Keratinocyte (primary cell): ENCODE data around the gene IL1RAP. TPM values are rescaled to one million over a fixed set of nuclear protein-coding genes. Genes with fewer than 3 reads are reported as not detected.

Experiments
- DNase-seq: peaks from one replicate; pipeline ENCODE4 v3.0.0-alpha.2; 2011; ENCODE audit warnings: low read depth, missing footprints, low spot score
- FAIRE-seq: peaks from 2 replicates; lab custom pipeline; 2011; peaks lifted over from hg19 to GRCh38; lab: Jason Lieb, UNC
- H2AFZ ChIP-seq: 2 replicates; pipeline ENCODE4 v1.6.0; 2012; ENCODE audit warnings: low read length, control low read depth, inconsistent platforms; ENCODE audit not compliant: control insufficient read depth
- H3K27ac ChIP-seq: 2 replicates; pipeline ENCODE4 v1.5.1; 2011; ENCODE audit warnings: low read length; ENCODE audit not compliant: control insufficient read depth, insufficient read depth
- H3K27me3 ChIP-seq: 3 replicates; pipeline ENCODE4 v1.6.0; 2011; ENCODE audit warnings: low read length; ENCODE audit not compliant: control insufficient read depth, insufficient read depth; ENCODE audit errors: extremely low read depth
- H3K36me3 ChIP-seq, 2 experiments: 2 replicates in 1 of 2; 3 replicates in 1 of 2; pipeline ENCODE4 v1.5.1; 2011; ENCODE audit warnings: low read length in 2 of 2, mild to moderate bottlenecking in 1 of 2; ENCODE audit not compliant: control insufficient read depth in 2 of 2, insufficient read depth in 2 of 2; ENCODE audit errors: extremely low read depth in 1 of 2
- H3K4me1 ChIP-seq: 3 replicates; pipeline ENCODE4 v1.5.1; 2011; ENCODE audit warnings: low read length; ENCODE audit not compliant: control insufficient read depth, insufficient read depth; ENCODE audit errors: extremely low read depth
- H3K4me2 ChIP-seq: 3 replicates; pipeline ENCODE4 v1.6.0; 2011; ENCODE audit warnings: low read depth, low read length; ENCODE audit not compliant: control insufficient read depth, insufficient read depth; ENCODE audit errors: extremely low read depth
- H3K4me3 ChIP-seq, 3 experiments: fragments of 200-600 bp in 1 of 3; sonication (generic) in 1 of 3; 2 replicates in 2 of 3; 3 replicates in 1 of 3; pipeline ENCODE4 v1.5.1; 2011 to 2016; ENCODE audit warnings: low read length in 3 of 3, mild to moderate bottlenecking in 3 of 3, control low read depth in 2 of 3, inconsistent platforms in 1 of 3, low read depth in 1 of 3, mixed read lengths in 1 of 3, mixed run types in 1 of 3, moderate library complexity in 1 of 3; ENCODE audit not compliant: control insufficient read depth in 2 of 3, insufficient read depth in 2 of 3; ENCODE audit errors: extremely low read depth in 1 of 3
- H3K79me2 ChIP-seq: 2 replicates; pipeline ENCODE4 v1.6.0; 2012; ENCODE audit warnings: low read length; ENCODE audit not compliant: control insufficient read depth, insufficient read depth
- H3K9ac ChIP-seq: 3 replicates; pipeline ENCODE4 v1.6.0; 2011; ENCODE audit warnings: low read length; ENCODE audit not compliant: control insufficient read depth, insufficient read depth; ENCODE audit errors: extremely low read depth
- H3K9me1 ChIP-seq: 3 replicates; pipeline ENCODE4 v1.6.0; 2011; ENCODE audit warnings: low read length; ENCODE audit not compliant: control insufficient read depth, insufficient read depth; ENCODE audit errors: extremely low read depth
- H3K9me3 ChIP-seq: 2 replicates; pipeline ENCODE4 v1.5.1; 2012; ENCODE audit warnings: low read depth, low read length; ENCODE audit not compliant: control insufficient read depth
- H4K20me1 ChIP-seq: 3 replicates; pipeline ENCODE4 v1.6.0; 2011; ENCODE audit warnings: low read length; ENCODE audit not compliant: control insufficient read depth, insufficient read depth; ENCODE audit errors: extremely low read depth
- CTCF ChIP-seq, 3 experiments: IDR thresholded peaks in 1 of 3; conservative IDR thresholded peaks in 1 of 3; optimal IDR thresholded peaks in 1 of 3; 2 replicates in 2 of 3; 3 replicates in 1 of 3; pipeline versions ENCODE3 to v1.5.1; 2011; ENCODE audit warnings: low read length in 3 of 3, mild to moderate bottlenecking in 3 of 3, moderate library complexity in 2 of 3, control low read depth in 1 of 3, inconsistent platforms in 1 of 3; ENCODE audit not compliant: insufficient read depth in 2 of 3; ENCODE audit errors: extremely low read depth in 1 of 3
- EZH2 ChIP-seq: IDR thresholded peaks from one replicate; pipeline ENCODE4 v1.6.1; 2012; ENCODE audit warnings: inconsistent platforms, mild to moderate bottlenecking, low read length, moderate library complexity
- dilution Hi-C: fragments of 300-500 bp; cut with MboI; formaldehyde crosslinking; loops from one replicate; pipeline ENCODE4 v1.7.0; 2020; ENCODE audit warnings: low sequenced_read_pairs; ENCODE audit not compliant: extremely low pct_ligation_motif_present
- polyA plus RNA-seq, 5 experiments: library from polyadenylated mRNA; depleted of rRNA in 3 of 5; stranded (reverse) in 3 of 5; stranded (forward) in 1 of 5; unstranded in 1 of 5; fragments of >200 nt; gene quantifications; 1 replicate in 1 of 5; 2 replicates in 3 of 5; 3 replicates in 1 of 5; pipeline versions ENCODE4 v1.2.1 to v1.2.3, GENCODE V29; 2011 to 2012; ENCODE audit warnings: missing spikeins in 2 of 5, low read depth in 1 of 5, low replicate concordance in 1 of 5

The IL1RAP gene
- polyA plus RNA-seq, 1 donor (not counting 4 experiments of a cell fraction or from before 2014, with no cell fraction given), result 69.7 TPM

DNA sequence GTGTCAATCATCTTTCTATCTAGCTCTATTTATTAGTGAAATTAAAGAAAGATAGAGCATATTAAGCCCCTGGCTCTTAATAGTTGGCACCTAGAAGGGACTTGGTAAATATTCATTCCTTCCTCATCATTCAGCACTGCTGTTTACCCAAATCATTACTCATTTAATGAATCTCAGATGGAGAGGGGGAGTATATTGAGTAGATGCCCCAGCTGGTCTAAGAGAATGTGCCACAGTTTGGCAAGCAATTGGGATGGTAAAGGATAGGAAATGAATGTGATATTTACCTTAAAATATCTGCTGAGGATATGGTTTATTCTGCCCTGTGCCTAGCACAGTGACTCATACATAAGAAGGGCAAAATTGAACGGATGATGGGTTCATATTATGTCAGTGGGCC is 6.0 kb downstream of the IL1RAP start:
- H3K4me3 ChIP-seq, result no peak overlapping the region
- H3K27ac ChIP-seq, result no peak overlapping the region
- DNase-seq (no peak), FAIRE-seq (no peak)
- TF ChIP-seq EZH2 (no peak), CTCF (optimal IDR thresholded peaks at IDR 0.05 in 1 of 3, IDR thresholded peaks at IDR 0.05 in 1 of 3, conservative IDR thresholded peaks at IDR 0.05 in 1 of 3; ENCODE audit: extremely low read depth in 1 of 3, insufficient read depth in 2 of 3, low read length in 3 of 3) (no peak)
- dilution Hi-C loops, result no loop called here
- H3K9me1 ChIP-seq, result no peaks in the 10 kb centered on the region
- H4K20me1 ChIP-seq, result no peaks in the 10 kb centered on the region
- no peaks in the 10 kb centered on the region for H3K9me3 ChIP-seq
- no peaks in the 10 kb centered on the region for H3K27me3 ChIP-seq
- peaks cover 25% of the 10 kb centered on the region for H3K4me1 ChIP-seq
- H3K79me2 ChIP-seq, result peaks cover 99% of the 10 kb centered on the region
- peaks cover 3 to 21% of the 10 kb centered on the region in 2 experiments for H3K36me3 ChIP-seq
- no peak overlapping the region for H3K4me2 ChIP-seq
- H2AFZ ChIP-seq, result no peak overlapping the region
- H3K9ac ChIP-seq, result no peak overlapping the region

- Histone ChIP-seq H3K4me1 (peaks cover 39% of the 10 kb centered on the region), H3K79me2 (peaks cover 99% of the 10 kb centered on the region), H4K20me1 (no peaks in the 10 kb centered on the region), H3K4me2 (no peak overlapping the region), H3K36me3 (peaks cover 5 to 21% of the 10 kb centered on the region in 2 experiments), H3K9me1 (no peaks in the 10 kb centered on the region), H3K9me3 (no peaks in the 10 kb centered on the region), H3K9ac (no peak overlapping the region), H2AFZ (no peak overlapping the region), H3K27ac (no peak overlapping the region), H3K27me3 (no peaks in the 10 kb centered on the region), H3K4me3 (no peak overlapping the region)
- dilution Hi-C loops, result no loop called here
- TF ChIP-seq EZH2 (no peak), CTCF (optimal IDR thresholded peaks at IDR 0.05 in 1 of 3, IDR thresholded peaks at IDR 0.05 in 1 of 3, conservative IDR thresholded peaks at IDR 0.05 in 1 of 3; ENCODE audit: extremely low read depth in 1 of 3, insufficient read depth in 2 of 3, low read length in 3 of 3) (no peak)
- FAIRE-seq (no peak), DNase-seq (no peak)
Observed at GRCh38 chr3:190521998-190522397, 8.1 kb downstream of the IL1RAP start.
